CD1c-positive myeloid dendritic cell (primary cell): ENCODE data around the gene DENND10.
"Not testable (repeated sequence)": the region's sequence is repeated elsewhere in the genome, so short reads cannot be mapped to it uniquely, and the experiment has no call there.

Source experiments
- DNase-seq: peaks from one replicate; pipeline ENCODE4 v3.0.0-alpha.2; 2016; ENCODE audit errors: extremely low spot score

Gene DENND10, protein sequence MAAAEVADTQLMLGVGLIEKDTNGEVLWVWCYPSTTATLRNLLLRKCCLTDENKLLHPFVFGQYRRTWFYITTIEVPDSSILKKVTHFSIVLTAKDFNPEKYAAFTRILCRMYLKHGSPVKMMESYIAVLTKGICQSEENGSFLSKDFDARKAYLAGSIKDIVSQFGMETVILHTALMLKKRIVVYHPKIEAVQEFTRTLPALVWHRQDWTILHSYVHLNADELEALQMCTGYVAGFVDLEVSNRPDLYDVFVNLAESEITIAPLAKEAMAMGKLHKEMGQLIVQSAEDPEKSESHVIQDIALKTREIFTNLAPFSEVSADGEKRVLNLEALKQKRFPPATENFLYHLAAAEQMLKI

DNA sequence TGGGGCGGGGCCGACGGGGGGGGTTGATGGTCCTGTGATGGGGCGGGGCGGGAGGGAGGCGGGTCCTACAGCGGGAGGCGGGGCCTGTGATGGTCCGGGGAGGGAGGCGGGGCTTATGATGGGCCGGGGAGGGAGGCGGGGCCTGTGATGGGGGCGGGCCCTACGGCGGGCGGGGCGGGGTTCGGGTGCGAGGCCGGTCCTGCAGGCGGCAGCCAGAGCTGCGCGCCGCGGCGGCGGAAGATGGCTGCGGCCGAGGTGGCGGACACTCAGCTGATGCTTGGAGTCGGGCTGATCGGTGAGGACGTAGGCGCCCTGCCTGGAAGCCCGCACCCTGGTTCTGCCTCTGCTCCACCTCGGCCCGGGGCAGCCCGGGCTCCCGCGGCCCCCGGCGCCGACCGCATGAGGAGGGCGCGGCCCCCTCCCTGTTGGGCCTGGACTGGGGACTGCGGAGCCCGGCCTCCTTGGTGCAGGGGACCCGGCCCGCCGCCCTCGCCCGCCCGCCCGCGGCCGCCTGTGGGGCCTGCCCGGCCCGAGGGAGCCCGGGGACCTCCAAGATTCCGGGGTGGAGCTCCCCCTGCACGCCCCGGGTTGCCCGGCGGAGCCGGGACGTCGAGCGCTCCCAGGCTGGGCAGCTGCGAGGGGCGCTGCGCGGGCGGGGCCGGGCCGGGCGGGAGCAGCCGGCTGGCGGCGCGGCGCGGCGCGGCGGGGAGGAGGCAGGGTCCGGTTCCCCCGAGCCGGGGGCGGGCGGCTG lies at the start of gene DENND10:
DENND10 (plus strand) TSS at position 211 of the 751 bp plus-strand sequence; CDS start at position 241, 30 bp downstream.
- DNase-seq: peak; percentile 79

DNA sequence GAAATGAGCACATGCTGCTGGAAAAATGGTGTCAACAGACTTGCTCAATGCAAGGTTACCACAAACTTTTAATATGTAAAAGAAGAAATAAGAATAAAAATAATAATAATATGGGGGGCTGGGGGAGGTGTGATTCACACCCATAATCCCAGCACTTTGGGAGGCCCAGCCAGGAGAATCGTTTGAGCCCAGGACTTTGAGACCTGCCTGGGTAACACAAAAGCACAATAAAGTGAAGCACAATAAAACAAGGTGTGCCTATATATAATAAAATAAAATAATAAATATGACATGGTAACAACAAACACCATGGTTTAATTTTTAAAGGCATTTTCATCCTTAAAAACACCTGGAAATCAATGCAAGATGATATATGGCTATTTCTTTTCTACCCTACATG lies 48.4 kb upstream of the DENND10 start:
- no peak for DNase-seq

DNA sequence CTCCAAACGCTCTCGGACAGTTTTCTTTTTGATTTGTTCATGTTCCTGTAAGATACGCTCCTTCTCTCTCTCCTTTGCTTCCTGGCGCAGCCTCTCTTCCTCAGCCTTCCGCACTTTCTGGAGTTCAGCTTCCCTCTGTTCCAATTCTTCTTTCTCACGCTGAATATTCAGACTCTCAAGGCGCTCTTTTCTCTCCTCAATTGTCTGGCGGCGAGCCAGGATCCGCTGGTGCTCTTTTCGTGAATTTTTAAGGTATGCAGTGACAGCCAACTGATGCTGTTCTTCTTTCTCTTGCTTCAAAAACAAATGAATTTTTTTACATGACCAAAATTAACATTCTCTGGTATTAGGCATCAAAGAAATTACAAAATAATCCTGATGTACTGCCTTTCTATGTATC lies 45.9 kb upstream of the DENND10 start:
- no peak for DNase-seq

DNA sequence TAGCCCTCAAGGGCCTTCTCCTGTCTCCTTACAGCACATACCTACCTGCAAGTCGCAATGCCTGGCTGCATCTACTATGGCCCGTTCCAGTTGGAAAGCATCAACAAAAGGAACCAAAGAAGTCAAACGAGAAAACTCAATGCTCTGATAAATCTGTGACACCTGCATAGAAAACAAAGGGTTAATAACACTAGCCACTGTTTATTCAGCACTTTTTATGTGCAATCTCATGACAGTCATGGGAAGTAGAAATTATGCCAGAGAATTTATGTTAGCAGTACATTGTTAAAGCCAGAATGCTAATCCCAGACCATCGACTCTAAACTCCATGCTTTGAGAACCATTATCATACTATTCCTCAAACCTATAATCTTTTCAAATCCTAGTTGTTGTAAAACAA lies 44.4 kb upstream of the DENND10 start:
- DNase-seq: no peak

DNA sequence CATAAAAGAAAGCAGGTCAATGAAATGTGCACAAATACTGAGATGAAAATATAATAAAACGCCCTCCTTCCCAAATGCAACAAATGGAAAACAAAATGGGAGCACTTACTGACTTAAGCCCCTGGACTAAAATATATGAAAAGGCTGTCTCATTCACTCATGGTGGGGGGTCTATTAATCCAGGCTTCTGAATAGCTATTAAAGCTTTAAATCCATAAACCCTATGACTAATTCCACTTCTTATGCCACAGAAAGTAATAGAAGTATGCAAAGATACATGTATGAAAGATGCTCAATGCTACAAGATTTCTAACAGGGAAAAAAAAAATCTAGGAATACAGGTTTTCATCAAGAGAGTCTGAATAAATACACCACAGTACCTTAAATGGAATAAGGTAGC lies 43.8 kb upstream of the DENND10 start:
- DNase-seq: no peak

DNA sequence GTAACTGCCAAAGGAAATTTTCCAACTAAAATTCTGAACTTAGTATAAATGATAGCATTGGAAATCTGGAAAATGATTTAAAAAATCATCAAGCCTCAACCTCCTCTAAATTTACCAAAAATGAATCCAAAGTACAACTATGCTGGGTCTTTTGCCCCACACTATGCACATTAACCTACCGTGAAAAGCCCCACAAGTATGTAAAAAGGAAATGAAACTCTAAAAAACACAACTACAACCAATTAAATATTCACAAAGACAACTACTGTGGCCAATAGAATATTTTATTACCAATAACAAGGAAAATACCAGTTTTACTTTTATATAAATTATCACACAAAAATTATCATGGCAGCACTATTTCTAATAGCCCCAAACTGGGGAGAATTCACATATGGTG lies 42.6 kb upstream of the DENND10 start:
- no peak for DNase-seq

DNA sequence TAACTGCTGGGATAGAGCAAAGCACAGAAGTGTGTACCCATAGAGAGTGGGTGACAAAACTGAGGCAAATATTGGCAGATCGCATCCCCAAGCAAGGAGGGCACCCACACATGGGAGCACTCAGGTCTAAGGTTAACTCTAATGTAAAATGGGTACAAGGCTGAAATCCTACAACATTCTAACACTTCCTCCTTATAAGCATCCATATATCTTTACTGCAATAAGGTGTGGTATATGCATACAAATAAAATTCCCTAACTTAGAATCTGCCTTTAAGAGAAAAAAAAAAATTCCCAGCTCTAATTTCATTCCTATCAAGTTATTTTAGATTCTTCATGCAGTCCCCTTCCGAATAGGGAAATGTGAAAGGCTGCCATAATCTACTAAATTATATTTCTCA lies 42.0 kb upstream of the DENND10 start:
- DNase-seq: no peak

DNA sequence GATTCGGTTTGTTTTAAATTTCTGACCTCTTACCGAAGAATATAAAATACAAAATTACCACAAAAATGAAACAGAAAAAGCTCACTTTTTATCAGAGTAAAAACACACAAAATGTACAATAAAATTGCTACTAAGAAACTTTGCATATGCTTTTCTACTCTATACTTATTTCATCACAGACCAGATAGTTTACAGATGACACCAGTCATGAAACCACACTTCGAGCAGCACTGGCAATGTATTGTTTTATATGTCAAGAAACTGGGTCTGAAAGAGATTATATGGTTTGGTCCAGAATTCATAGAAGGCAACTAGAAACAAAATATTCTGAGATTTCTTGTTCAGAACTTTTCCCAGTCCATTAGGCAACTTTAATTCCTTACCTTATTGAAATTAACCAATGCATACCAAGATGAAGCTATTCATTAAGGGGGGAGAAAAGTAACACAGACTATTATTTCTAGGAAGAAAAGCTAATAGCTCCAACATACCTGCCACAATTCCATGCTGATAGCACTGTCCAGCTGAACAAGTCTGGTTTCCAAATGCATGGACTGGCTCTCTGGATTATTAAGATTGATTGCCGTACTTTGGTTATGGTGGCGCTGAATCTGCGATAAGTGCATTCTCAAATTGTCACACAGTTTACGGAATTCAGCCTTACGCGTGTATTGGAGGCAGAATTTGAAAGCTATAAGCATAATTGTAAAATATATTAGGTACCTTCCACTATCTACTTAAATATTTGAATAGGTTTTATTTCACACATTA lies 33.3 kb upstream of the DENND10 start:
- no peak for DNase-seq

DNA sequence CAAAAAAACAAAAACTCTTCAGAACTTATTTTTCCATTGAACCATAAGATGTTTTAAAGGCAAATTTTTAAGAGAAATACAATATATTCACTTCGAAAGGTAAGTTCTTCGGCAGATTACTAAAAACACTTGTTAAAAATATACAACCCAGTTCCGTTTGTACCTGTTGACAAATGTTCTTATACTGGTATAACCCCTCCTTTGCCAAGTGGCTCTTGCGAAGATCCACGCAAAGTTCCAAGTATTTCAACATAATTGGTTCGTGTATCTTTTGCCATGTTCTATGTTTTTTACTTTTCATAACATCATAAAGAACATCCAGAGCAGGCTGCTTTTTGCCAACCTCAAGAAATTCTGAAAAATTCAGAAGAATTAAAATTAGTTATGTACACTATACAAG lies 30.3 kb upstream of the DENND10 start:
- no peak for DNase-seq

DNA sequence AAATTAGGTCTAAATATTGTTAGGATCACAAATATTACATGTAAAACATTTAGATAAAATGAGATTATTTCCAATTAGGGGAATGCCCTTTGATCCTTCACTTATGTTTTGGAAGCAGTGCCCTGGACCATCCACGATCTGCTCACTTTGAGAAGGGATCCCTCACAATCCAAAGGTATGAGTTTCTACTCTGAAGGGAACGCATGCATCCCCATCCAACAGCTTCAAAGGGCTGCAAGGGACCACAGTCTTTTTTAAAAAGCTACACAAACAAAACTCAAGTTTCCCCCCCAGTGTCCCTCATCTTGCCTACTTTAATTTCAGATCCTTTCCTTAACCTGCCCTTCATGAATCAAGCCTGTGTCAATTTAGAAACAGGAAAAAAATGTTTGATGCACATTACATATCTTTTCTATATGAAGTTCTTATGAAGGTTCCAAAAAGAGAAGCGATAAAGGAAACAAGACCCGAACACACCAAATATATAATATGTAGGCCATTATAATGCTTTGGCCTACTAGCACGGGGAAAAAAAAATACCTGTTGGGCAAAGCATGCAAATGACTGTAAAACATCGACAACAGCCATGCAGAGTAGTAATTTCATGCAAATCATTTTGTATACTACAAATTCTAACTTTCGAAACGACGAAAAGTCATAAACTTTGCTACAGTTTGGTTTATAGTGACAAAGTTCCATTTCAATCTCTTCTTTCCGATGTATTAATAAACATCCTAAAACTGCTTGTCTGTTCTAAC lies 25.3 kb upstream of the DENND10 start:
- no peak for DNase-seq

DNA sequence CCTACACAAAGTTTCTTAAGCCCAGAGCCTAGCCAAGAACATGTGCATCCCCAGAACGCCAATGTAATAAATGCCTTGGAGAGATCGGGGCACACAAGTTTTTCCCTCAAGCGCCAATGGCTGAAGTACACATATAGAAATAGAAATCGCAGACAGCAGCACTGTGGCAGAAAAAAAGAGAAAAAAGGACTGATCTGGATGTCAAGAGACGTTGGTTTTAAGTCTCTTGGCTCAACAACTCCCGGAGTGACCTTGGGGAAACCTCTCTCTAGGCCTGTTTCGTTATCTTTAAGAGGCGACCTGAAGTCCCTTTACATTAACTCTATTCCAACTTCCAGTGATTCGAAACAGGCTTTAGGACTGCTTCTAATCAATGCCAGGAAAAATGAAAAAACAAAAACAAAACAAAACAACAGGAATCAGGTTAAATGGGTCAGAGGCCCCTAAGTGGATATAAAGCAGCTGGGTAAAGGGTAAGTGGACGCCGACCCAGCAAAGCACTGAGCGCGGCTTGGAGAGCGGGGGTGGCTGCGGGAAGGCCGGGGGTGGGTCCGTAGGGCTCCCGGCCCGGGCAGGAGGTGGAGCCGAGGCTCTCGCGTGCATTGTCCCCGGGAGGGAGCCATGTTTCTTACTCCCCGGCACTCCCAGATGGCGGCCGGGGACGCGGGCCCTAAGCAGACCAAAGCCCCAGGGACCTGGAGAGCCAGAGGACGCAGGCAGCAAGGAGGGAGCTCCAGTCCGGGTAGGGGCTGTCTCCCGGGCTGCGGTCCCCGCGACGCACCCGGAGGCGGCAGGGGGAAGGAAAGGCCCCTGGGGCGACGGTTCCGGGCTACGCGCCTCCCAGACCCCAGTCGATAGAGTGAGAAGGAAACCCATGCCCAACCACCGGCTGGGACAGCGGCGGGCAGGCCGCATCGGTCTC lies 24.1 kb upstream of the DENND10 start:
- DNase-seq: peak; percentile 84

DNA sequence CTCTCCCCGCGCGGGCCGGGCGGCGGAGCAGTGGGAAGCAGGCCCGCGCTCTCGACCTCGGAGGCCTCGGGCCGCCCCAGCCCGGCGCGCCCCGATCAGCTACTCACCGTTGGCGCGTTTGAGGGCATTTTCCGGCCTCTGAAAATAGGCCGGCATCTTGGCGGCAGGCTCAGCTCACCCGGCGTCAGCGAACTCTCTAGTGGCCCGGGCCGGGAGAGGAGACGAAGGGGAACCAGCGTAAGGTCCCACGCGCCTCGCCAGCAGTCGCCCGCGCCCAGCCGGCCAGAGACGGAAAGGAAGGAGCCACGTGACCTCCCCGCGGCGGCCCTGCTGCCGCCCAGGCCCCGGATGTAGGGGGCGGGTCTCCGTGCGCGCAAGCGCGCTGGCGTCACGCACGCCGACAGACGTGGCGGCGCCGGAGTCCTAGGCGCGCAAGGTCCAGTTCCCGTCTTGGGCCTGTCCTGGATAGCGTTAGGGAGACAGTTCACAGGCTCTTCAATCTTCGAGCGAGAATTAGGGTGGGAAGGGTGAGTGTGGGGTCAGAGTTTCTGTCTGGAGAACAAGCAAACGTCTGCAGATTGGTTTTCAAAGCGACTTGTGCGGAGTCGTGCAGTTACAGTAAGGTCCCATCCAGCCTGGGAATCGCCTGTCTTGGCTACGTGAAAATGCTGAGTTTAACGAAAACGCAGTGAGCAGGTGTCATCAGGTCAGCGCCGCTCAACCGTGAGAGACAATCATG lies 23.2 kb upstream of the DENND10 start, which contains the start of gene EIF3A:
EIF3A (minus strand) TSS at position 297 of the 739 bp plus-strand sequence; CDS start at position 156, 141 bp downstream.
- DNase-seq: peak; percentile 98

DNA sequence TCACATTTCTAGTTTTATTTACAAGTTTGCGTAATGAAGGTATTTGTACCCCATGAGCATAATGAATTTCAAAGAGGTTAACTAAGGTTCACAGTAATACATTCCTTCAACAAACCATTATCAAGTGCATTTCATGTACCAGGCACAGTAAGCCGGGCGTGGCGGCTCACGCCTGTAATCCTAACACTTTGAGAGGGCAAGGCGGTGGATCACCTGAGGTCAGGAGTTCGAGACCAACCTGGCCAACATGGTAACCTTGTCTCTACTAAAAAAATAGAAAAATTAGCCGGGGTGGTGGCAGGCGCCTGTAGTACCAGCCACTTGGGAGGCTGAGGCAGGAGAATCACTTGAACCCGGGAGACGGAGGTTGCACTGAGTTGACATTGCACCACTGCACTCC lies 19.0 kb upstream of the DENND10 start:
- DNase-seq: no peak

DNA sequence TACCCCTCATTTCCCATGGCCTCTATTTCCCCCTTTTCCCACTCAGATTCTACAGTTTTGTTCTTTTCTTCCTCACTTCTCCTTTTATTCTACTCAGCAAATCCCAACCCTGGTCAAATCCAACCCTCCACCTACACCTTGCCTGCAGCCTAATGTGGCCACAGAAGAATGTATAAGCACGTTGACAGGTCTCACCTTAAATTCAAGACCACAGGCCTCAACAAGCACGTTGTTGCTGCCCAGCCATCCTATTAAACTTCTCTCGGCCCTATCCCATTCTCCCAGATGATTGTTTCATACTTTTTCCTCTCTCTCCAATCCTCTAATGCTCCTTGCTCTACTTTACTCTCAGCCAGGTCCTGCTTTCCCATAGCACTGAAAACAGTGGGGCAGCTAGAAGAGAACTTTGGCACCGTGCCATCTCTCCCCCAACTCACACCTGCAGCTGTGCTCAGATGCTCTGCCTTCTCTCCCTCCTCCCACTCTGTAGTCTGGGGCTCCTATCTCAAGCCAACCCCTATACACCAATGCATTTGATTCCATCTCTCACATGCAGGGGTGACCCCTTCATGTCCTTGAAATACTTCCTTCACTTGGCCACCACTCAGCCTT lies 16.5 kb upstream of the DENND10 start:
- peak; percentile 17 for DNase-seq

DNA sequence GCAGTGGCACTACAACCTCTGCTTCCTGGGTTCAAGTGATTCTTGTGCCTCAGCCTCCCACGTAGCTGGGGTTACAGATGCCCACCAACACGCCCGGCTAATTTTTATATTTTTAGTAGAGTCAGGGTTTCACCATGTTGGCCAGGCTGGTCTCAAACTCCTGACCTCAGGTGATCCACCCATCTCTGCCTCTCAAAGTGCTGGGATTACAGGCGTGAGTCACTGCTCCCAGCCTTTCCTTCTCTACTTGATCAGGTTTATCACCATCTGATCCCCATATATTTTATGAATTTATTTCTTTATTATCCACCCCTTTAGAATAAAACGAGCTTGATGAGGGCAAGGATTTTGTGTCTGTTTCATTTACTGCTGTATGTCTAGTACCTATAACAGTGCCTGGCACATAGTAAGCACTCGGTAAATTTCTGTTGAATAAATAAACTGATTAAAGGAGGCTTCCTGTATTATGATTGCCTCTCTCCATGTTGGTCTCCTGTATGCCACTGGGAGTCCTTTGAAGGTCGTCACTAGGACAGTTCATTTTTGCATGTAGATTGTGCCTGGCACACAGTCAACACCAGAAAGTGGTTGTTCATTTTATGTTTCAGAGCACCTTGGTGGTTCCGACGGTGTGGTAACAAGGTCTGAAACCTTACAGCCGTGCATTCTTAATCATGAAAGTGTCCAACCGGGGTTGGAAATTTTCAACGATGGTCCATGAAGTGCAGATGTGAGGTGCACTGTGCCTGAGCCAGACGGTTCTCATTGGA lies 13.7 kb upstream of the DENND10 start:
- DNase-seq: no peak

DNA sequence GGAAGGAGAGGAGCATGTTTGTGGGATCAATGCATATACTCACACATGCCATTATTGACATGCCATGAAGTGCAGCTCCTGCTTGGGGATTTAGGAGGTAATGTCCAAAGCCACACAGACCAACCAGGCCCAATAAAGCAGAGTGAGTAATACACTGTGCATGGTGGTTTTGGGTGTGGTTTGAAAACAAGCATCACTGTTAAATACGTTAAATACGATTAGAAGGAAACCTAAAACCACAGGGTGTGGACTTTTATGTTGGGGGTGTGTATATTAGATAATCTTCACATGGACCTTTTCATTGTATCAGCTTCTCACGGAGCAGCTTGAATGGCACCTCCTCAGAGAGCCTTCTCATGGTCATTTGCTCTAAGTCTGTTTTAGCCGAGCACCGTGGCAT lies 12.9 kb upstream of the DENND10 start:
- peak; percentile 57 for DNase-seq

DNA sequence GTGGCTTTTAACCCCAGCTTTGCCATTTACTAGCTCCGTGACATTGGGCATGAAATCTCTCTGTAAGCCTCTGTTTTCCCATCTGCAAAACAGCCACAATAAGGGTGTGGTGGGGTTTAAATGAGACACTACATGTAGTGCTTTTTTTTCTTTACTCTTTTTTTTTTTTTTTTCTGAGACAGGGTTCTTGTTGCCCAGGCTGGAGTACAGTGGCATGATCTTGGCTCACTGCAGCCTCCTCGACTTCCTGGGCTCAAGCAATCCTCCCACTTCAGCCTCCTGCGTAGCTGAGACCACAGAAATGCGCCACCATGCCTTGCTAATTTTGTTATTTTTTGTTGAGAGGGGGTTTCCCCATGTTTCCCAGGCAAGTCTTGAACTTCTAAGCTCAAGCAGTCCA lies 8.3 kb upstream of the DENND10 start:
- DNase-seq: no peak

DNA sequence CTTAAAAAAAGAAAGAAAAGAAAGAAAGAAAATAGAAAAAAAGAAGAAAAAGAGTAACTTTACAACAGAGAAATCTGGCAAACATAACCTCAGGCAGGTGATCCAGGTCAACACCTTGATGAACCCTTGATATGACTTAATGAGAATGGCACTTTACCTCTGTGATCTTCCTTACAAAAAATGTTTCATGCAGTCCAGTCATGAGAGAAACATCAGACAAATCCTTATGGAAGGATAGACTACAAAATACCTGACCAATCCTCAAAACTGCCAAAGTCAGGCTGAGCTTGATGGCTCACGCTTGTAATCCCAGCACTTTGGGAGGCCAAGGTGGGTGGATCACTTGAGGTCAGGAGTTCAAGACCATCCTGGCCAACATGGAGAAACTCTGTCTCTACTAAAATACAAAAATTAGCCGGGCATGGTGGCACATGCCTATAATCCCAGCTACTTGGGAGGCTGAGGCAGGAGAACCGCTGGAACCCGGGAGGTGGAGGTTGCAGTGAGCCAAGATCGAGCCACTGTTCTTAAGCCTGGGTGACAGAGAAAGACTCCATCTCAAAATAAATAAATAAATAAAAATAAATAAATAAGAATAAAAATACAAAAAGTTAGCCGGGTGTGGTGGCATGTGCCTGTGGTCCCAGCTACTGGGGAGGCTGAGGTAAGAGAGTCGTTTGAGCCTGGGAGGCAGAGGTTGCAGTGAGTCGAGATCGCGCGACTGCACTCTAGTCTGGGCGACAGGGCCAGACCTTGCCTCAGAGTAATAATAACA lies 7.1 kb upstream of the DENND10 start:
- not testable (repeated sequence) for DNase-seq
